Measurements from ENCODE around the gene PGGHG.

Gene PGGHG

GRCh38 chr11:272931-273198 is 16.1 kb upstream of the PGGHG start:
- no peak for DNase-seq (ENCODE audit: low read depth)
- in situ Hi-C loops (cut with HindIII; ENCODE audit: low sequenced_read_pairs): no loop called here
- no peak overlapping the region for H3K4me3 ChIP-seq (ENCODE audit: low read depth, low read length)
- no peak for TF ChIP-seq CTCF (IDR thresholded peaks at IDR 0.05; ENCODE audit: low read depth, low read length, missing control alignments)

GRCh38 chr11:276219-276618 is 12.7 kb upstream of the PGGHG start:
- in situ Hi-C loops (cut with HindIII; ENCODE audit: low sequenced_read_pairs): no loop called here

GRCh38 chr11:278001-278951 is 10.7 kb upstream of the PGGHG start, which contains the start of gene NLRP6:
Gene NLRP6, plus strand, starts transcription at chr11:278407. Its CDS starts 163 bp downstream, at chr11:278570.
- in situ Hi-C loops (cut with HindIII; ENCODE audit: low sequenced_read_pairs): no loop called here
- H3K4me3 ChIP-seq (ENCODE audit: low read depth, low read length): no peak within 1 kb of the TSS
- no peak for DNase-seq (ENCODE audit: low read depth)
- TF ChIP-seq CTCF (IDR thresholded peaks at IDR 0.05; ENCODE audit: low read depth, low read length, missing control alignments): no peak

More at GRCh38 chr11:276219-276618, 12.7 kb upstream of the PGGHG start:
- H3K4me3 ChIP-seq (ENCODE audit: low read depth, low read length): no peak overlapping the region
- TF ChIP-seq CTCF (IDR thresholded peaks at IDR 0.05; ENCODE audit: low read depth, low read length, missing control alignments): no peak
- DNase-seq (ENCODE audit: low read depth): no peak

- TF ChIP-seq CTCF (IDR thresholded peaks at IDR 0.05; ENCODE audit: low read depth, low read length, missing control alignments): no peak
- in situ Hi-C loops (cut with HindIII; ENCODE audit: low sequenced_read_pairs): no loop called here
- DNase-seq (ENCODE audit: low read depth): no peak
- H3K4me3 ChIP-seq (ENCODE audit: low read depth, low read length): no peak overlapping the region
Measured at GRCh38 chr11:279040-279965, 9.6 kb upstream of the PGGHG start.

GRCh38 chr11:279966-280705 is 8.8 kb upstream of the PGGHG start:
- no peak for TF ChIP-seq CTCF (IDR thresholded peaks at IDR 0.05; ENCODE audit: low read depth, low read length, missing control alignments)
- in situ Hi-C loops (cut with HindIII; ENCODE audit: low sequenced_read_pairs): no loop called here
- H3K4me3 ChIP-seq (ENCODE audit: low read depth, low read length): no peak overlapping the region
- no peak for DNase-seq (ENCODE audit: low read depth)
